AG09309 (cell line): ENCODE data around the gene EPN2.

Source experiments
- DNase-seq: peaks from one replicate; pipeline ENCODE4 v3.0.0-alpha.2; 2010; ENCODE audit warnings: low read depth
- H3K4me3 ChIP-seq: 2 replicates; pipeline ENCODE4 v1.5.1; 2011; ENCODE audit warnings: mild to moderate bottlenecking, low read depth, low read length, moderate library complexity; ENCODE audit not compliant: control insufficient read depth
- CTCF ChIP-seq: IDR thresholded peaks from 2 replicates; pipeline ENCODE4 v1.5.1; 2011; ENCODE audit warnings: mild to moderate bottlenecking, low read depth, low read length, inconsistent platforms; ENCODE audit not compliant: insufficient read depth, control insufficient read depth; ENCODE audit errors: missing control alignments

Gene EPN2

GRCh38 chr17:19268611-19269010 lies 31.4 kb downstream of the EPN2 start:
- no peak overlapping the region for H3K4me3 ChIP-seq
- no peak for DNase-seq
- no peak for TF ChIP-seq CTCF

GRCh38 chr17:19269106-19269505 lies 31.9 kb downstream of the EPN2 start:
- no peak for TF ChIP-seq CTCF
- no peak for DNase-seq
- H3K4me3 ChIP-seq, result no peak overlapping the region

GRCh38 chr17:19269641-19270040 lies 32.5 kb downstream of the EPN2 start:
- DNase-seq, result no peak
- no peak overlapping the region for H3K4me3 ChIP-seq
- TF ChIP-seq CTCF, result no peak

GRCh38 chr17:19270347-19270703 lies 33.2 kb downstream of the EPN2 start:
- H3K4me3 ChIP-seq, result no peak overlapping the region
- no peak for TF ChIP-seq CTCF
- DNase-seq, result no peak

GRCh38 chr17:19270704-19271611 lies 33.8 kb downstream of the EPN2 start:
- no peak for TF ChIP-seq CTCF
- no peak for DNase-seq
- no peak overlapping the region for H3K4me3 ChIP-seq

- no peak for DNase-seq
- H3K4me3 ChIP-seq, result no peak overlapping the region
- no peak for TF ChIP-seq CTCF
These were observed 34.7 kb downstream of the EPN2 start for GRCh38 chr17:19271780-19272357.
